A549 treated with CORT108297 at 1 μM for 4 hours (cell line): ENCODE results near the gene CARD19. TPM values are rescaled to one million over a fixed set of nuclear protein-coding genes. Genes with fewer than 3 reads are reported as not detected.

Experiments used
- total RNA-seq: library from RNA; stranded (reverse); fragments of 200-300 nt; extraction: Qiagen RNA extraction; gene quantifications from 5 replicates; pipeline ENCODE4 v1.2.3, GENCODE V29; 2022

The CARD19 gene, protein sequence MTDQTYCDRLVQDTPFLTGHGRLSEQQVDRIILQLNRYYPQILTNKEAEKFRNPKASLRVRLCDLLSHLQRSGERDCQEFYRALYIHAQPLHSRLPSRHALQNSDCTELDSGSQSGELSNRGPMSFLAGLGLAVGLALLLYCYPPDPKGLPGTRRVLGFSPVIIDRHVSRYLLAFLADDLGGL
- 41.0 to 74.4 TPM (median 68.6 TPM) in 5 replicates for total RNA-seq

DNA sequence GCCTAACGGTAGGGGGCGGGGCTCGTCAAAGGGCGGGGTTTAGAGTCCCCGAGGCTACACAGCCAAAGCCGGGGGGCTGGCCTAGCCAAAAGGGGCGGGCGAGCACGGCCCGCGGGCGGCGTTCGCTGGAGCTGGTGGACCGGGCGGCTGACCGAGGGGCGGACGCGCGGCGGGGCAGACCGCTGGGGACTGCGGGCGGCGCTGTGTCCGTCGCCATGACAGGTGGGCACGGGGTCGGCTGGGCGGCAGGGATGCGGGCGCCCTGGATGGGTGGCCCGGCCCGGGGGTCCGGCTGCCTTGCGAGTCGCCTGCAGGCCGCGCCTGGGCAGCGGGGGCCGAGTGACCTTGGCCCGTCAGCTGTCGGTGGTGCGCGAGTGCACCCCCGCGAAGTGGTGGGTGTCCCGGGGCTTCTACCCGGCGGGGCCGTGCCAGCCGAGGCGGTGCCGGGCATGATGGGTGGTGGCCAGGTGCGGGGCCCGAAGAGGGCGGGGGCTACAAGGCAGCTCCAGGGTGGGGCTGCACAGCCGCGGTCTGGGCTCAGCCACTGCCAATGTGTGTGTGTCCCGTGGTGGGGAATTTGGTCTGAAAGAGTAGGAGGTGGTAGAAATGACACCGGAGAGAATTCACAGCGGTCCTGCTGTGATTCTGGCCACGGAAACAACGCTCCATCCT is at the start of gene CARD19:
CARD19 (plus strand) TSS at position 87 of the 672 bp plus-strand sequence; CDS start at position 216, 129 bp downstream.

DNA sequence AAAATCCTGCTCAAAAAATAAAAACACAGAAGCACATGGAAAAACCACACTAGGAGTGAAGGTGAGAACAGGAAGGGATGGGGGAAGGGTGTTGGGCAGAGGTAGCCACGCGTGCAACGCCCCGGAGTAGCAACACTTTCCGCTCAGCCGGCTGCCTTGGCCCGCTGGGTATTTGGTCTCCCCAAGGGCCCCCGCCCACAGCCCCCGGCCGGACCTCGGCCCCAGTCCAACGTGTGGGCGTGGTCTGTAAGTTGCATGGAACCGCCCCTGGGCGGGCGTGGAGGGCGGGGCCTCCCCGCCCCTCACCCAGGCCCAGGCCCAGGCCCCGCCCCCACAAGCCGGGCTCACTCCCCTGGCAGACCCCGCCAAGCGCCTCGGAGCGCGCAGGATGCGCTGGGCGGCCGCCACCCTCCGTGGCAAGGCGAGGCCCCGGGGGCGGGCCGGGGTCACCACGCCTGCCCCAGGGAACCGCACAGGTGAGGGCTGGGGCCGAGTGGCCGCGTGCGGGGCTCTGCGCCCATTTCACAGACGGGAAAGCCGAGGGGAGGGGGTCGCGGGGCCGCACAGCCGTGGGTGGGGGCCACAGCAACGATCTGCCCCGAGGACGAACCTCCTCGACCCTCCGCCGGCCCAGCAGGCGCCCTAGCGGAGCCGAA is 37.5 kb upstream of the CARD19 start, which contains the start of gene SUSD3:
SUSD3 (plus strand) TSS at position 347 of the 656 bp plus-strand sequence; CDS start at position 389, 42 bp downstream.

DNA sequence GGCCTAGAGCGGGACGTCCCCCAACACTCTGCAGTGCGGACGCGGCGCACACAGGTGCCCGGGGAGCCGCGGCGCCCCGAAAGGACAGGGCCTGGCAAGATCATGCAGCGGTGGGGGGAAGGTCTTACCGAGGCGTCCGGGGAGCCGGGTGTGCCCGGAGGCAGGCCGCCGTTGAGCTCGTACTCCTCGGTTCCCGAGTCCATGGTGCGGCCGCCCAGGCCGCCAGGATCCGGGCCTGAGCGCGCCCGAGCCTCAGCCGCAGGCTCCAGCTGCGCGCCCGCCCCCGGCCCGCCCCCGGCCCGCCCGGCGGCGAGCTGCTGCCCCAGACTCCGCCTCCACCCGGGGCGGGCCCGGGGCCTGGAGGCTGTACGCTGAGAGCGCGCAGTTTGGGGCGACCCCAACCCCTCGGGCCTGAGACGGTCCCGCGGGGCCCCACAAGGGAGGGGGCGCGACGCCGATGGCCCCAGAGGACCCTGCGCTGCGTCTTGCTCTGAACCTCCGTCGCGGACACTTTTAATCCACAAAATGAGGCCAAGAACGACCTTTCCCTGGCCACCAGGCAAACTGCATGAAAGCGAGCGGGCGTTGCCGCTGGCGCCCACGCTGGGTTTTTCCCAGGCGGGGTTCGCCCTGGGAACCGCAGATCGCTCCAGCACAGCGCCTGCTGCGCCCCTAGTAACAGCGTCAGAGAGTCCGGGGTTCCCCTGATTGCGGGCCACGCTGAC is 38.2 kb downstream of the CARD19 start, which contains the start of gene NINJ1:
NINJ1 (minus strand) TSS at position 237 of the 725 bp plus-strand sequence; CDS start at position 203, 34 bp downstream.

Other genes starting within 250 kb of the CARD19 start
- 1.7 to 2.8 TPM (median 1.8 TPM) in 5 replicates for gene ZNF484, start 218.2 kb upstream of the CARD19 start, total RNA-seq
- gene FGD3, start 148.7 kb upstream of the CARD19 start, total RNA-seq, result 0.16 to 0.29 TPM (median 0.26 TPM) in 5 replicates
- gene SUSD3, start 37.5 kb upstream of the CARD19 start, total RNA-seq, result 0.23 to 0.70 TPM (median 0.66 TPM) in 5 replicates
- gene NINJ1, start 38.0 kb downstream of the CARD19 start, total RNA-seq, result 63.5 to 104 TPM (median 83.5 TPM) in 5 replicates
- gene WNK2, start 87.9 kb downstream of the CARD19 start, total RNA-seq, result 4.9 to 7.8 TPM (median 6.5 TPM) in 5 replicates